ENCODE data around the gene DLGAP5. TPM values are rescaled to one million over a fixed set of nuclear protein-coding genes. Genes with fewer than 3 reads are reported as not detected.

The DLGAP5 gene
- total RNA-seq (under 1 TPM in 3 of 4 donors, not detected in 1; 0.16 to 0.71 (median 0.41) TPM), polyA plus RNA-seq (10 to 100 TPM in 1 of 3 donors, 1 to 10 TPM in 2; 1.2 to 11.0 (median 3.0) TPM)

- 1 to 2% methylated on average over 46 of the region's 46 CpGs for WGBS, 2 donors
- intact Hi-C loops (cut with DNase I) = no loop called here
- H3K4me3 ChIP-seq = peak within 1 kb of the TSS; percentile 34 to 64 (median 51)
- peak; percentile 95 for DNase-seq
- peak within 1 kb of the TSS; percentile 52 to 74 (median 68) for H3K27ac ChIP-seq
- no peaks in the 10 kb centered on the region for H3K9me3 ChIP-seq
- H3K36me3 ChIP-seq = no peaks in the 10 kb centered on the region
- TF ChIP-seq POLR2A (IDR thresholded peaks at IDR 0.05) (peak in 1 of 2 donors; percentile 17), EP300 (IDR thresholded peaks at IDR 0.05) (no peak), POLR2AphosphoS5 (IDR thresholded peaks at IDR 0.05) (peak; percentile 62 to 81 (median 63)), CTCF (IDR thresholded peaks at IDR 0.05) (no peak)
- H3K4me1 ChIP-seq = peaks cover 0 to 6% (median 6%) of the 10 kb centered on the region in 4 donors
- no peaks in the 10 kb centered on the region for H3K27me3 ChIP-seq
Measured at GRCh38 chr14:55191203-55192053, at the start of gene DLGAP5. TSS of gene DLGAP5 (minus strand) at chr14:55191585. CDS start at chr14:55189179, 2,406 bp downstream.

GRCh38 chr14:55240526-55241178 lies 49.3 kb upstream of the DLGAP5 start:
- no peak for DNase-seq
- Histone ChIP-seq H3K27ac (no peak overlapping the region), H3K4me1 (no peaks in the 10 kb centered on the region), H3K36me3 (no peaks in the 10 kb centered on the region), H3K4me3 (no peak overlapping the region), H3K9me3 (no peaks in the 10 kb centered on the region), H3K27me3 (peaks cover 0 to 15% (median 0%) of the 10 kb centered on the region in 3 donors)
- TF ChIP-seq EP300 (IDR thresholded peaks at IDR 0.05) (no peak), CTCF (IDR thresholded peaks at IDR 0.05) (no peak), POLR2AphosphoS5 (IDR thresholded peaks at IDR 0.05) (no peak), POLR2A (IDR thresholded peaks at IDR 0.05) (no peak)
- WGBS, 2 donors = 44 to 49% methylated on average over 33 of the region's 33 CpGs
- intact Hi-C loops (cut with DNase I) = no loop called here

GRCh38 chr14:55239320-55239719 lies 47.9 kb upstream of the DLGAP5 start:
- TF ChIP-seq POLR2AphosphoS5 (IDR thresholded peaks at IDR 0.05) (no peak), CTCF (IDR thresholded peaks at IDR 0.05) (no peak), EP300 (IDR thresholded peaks at IDR 0.05) (no peak), POLR2A (IDR thresholded peaks at IDR 0.05) (no peak)
- intact Hi-C loops (cut with DNase I) = no loop called here

GRCh38 chr14:55238019-55238680 lies 46.8 kb upstream of the DLGAP5 start:
- Histone ChIP-seq H3K9me3 (no peaks in the 10 kb centered on the region), H3K4me3 (no peak overlapping the region), H3K36me3 (no peaks in the 10 kb centered on the region), H3K27me3 (peaks cover 0 to 15% (median 0%) of the 10 kb centered on the region in 3 donors), H3K27ac (no peak overlapping the region), H3K4me1 (no peaks in the 10 kb centered on the region)
- WGBS, 2 donors = 67 to 82% methylated on average over 12 of the region's 12 CpGs
- no peak for DNase-seq
- TF ChIP-seq POLR2A (IDR thresholded peaks at IDR 0.05) (no peak), CTCF (IDR thresholded peaks at IDR 0.05) (no peak), POLR2AphosphoS5 (IDR thresholded peaks at IDR 0.05) (no peak), EP300 (IDR thresholded peaks at IDR 0.05) (no peak)
- intact Hi-C loops (cut with DNase I) = no loop called here

More at GRCh38 chr14:55239320-55239719, 47.9 kb upstream of the DLGAP5 start:
- Histone ChIP-seq H3K36me3 (no peaks in the 10 kb centered on the region), H3K27ac (no peak overlapping the region), H3K4me3 (no peak overlapping the region), H3K9me3 (no peaks in the 10 kb centered on the region), H3K27me3 (peaks cover 0 to 15% (median 0%) of the 10 kb centered on the region in 3 donors), H3K4me1 (no peaks in the 10 kb centered on the region)
- WGBS, 2 donors = 47 to 91% methylated on average over 1 of the region's 1 CpG
- DNase-seq = no peak
